ENCODE data around the gene SLC25A23. TPM values are rescaled to one million over a fixed set of nuclear protein-coding genes. Genes with fewer than 3 reads are reported as not detected.

The SLC25A23 gene
- total RNA-seq, 1 donor from 2014 or later = 30.2 TPM

DNA sequence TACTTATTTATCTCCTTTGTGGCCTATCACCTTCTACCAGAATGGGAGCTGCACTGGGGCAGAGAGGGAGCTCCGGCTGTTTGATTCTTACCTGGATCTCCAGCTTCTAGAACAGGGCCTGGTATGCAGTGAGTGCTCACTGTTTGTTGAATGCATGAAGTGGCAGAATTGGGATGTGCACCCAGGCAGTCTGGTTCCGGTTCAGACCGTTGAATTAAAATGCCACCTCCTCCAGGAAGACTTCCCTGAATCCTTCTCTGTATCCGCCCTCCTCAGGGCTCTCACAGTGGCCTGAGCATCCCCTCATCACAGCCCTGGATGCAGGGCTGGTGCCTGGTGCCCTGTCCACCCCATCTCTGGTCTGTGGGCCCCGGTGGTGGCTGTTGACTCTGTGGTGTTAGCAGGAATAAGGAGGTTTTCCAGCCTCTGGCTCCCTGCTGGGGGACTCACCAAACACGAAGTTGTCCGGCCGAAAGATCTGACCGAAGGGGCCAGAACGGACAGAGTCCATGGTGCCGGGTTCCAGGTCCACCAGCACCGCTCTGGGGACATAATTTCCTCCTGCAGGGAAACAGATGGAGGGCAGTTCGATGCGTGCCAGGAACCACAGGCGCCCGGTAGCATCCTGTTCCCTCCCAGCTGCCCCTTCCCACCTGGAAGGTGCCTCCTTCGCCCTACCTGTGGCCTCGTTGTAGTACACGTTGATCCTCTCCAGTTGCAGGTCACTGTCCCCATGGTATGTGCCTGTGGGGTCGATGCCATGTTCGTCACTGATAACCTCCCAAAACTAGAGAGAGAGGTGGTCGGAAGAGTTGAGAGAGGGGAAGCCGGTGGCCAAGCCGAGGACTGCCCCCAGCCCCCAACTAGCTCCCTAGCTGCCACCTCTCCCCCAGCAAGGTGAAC is 41.5 kb upstream of the SLC25A23 start:
- Mint-ChIP-seq H3K36me3 (ENCODE audit: unreplicated experiment) (peaks cover 7% of the 10 kb centered on the region), H3K4me1 (ENCODE audit: low read depth, unreplicated experiment) (peaks cover 4% of the 10 kb centered on the region), H3K27me3 (ENCODE audit: unreplicated experiment) (peaks cover 10% of the 10 kb centered on the region), H3K9me3 (ENCODE audit: unreplicated experiment) (peaks cover 5% of the 10 kb centered on the region), H3K27ac (ENCODE audit: unreplicated experiment) (peak overlapping the region; percentile 97), H3K4me3 (ENCODE audit: unreplicated experiment) (peak overlapping the region; percentile 99)
- DNase-seq = no peak
- TF ChIP-seq, protein P1, sequence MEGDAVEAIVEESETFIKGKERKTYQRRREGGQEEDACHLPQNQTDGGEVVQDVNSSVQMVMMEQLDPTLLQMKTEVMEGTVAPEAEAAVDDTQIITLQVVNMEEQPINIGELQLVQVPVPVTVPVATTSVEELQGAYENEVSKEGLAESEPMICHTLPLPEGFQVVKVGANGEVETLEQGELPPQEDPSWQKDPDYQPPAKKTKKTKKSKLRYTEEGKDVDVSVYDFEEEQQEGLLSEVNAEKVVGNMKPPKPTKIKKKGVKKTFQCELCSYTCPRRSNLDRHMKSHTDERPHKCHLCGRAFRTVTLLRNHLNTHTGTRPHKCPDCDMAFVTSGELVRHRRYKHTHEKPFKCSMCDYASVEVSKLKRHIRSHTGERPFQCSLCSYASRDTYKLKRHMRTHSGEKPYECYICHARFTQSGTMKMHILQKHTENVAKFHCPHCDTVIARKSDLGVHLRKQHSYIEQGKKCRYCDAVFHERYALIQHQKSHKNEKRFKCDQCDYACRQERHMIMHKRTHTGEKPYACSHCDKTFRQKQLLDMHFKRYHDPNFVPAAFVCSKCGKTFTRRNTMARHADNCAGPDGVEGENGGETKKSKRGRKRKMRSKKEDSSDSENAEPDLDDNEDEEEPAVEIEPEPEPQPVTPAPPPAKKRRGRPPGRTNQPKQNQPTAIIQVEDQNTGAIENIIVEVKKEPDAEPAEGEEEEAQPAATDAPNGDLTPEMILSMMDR (IDR thresholded peaks at IDR 0.05; ENCODE audit: partially characterized antibody, unreplicated experiment) = no peak

DNA sequence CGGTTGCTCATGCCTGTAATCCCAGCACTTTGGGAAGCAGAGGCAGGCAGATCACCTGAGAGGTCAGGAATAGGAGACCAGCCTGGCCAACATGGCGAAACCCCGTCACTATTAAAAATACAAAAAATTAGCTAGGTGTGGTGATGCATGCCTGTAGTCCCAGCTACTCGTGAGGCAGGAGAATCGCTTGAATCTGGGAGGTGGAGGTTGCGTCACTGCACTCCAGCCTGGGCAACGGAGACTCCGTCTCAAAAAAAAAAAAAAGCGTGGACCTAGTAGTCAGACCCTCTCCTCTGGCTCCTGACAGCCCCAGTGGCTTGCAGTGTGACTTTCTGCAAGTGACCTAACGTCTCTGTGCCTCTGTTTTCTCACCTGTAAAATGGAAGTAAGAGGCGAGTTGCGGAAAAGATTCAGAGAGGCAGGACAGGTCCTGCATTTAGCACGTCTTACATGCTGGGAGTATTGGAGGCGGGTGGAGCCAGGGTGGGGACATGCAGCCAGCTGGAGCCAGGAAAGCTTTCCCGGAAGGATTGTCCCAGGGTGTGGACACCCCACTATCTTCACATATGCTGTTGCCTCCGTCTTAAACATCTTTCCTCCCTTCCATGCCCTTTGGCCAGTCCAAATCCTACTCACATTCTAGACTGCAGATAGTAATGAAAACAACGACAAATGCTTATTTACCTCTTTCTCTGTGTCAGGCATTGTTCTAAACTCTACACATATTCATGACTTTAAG is 39.6 kb upstream of the SLC25A23 start:
- TF ChIP-seq, protein P1 (IDR thresholded peaks at IDR 0.05; ENCODE audit: partially characterized antibody, unreplicated experiment) = no peak
- Mint-ChIP-seq H3K27ac (ENCODE audit: unreplicated experiment) (no peak overlapping the region), H3K36me3 (ENCODE audit: unreplicated experiment) (peaks cover 13% of the 10 kb centered on the region), H3K4me3 (ENCODE audit: unreplicated experiment) (peak overlapping the region; percentile 65), H3K4me1 (ENCODE audit: low read depth, unreplicated experiment) (peaks cover 2% of the 10 kb centered on the region), H3K27me3 (ENCODE audit: unreplicated experiment) (peaks cover 15% of the 10 kb centered on the region), H3K9me3 (ENCODE audit: unreplicated experiment) (peaks cover 8% of the 10 kb centered on the region)
- no peak for DNase-seq

DNA sequence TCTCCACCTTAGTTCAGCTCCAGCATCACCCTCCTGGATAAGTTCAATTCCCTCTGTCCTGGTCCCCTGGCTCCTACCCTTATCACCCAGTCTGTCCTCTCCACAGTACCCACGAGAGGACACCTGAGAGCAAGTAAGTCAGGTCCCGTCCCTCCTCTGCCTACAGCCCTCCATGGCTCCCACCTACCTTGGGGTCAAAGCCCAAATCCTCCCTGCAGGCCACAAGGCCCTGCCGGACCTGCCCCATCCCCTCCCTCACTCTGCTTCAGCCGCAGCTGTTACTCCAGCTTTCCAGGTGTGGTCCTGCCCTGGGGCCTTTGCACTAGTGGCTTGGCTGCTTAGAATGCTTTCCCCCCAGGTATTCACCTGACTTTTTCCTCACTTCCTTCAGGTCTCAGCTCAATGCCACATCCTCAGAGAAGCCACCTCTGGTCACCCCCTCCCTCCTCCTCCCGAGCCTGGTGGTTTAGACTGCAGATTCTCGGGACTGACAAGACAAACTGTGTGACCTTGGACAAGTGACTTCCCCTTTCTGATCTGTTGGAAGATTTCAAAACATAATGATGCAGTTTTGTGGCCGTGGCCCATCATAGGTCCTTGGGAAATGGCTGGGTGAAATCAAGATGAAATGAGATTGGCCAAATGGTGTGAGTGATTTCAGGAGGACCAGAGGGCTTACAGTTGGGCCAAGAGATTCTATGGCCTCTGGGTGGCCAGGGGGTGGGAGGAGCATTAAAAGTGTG is 38.9 kb upstream of the SLC25A23 start:
- peaks cover 13% of the 10 kb centered on the region for H3K36me3 Mint-ChIP-seq (ENCODE audit: unreplicated experiment)
- TF ChIP-seq, protein P1 (IDR thresholded peaks at IDR 0.05; ENCODE audit: partially characterized antibody, unreplicated experiment) = no peak
- H3K4me1 Mint-ChIP-seq (ENCODE audit: low read depth, unreplicated experiment) = peaks cover 2% of the 10 kb centered on the region
- H3K27ac Mint-ChIP-seq (ENCODE audit: unreplicated experiment) = no peak overlapping the region
- H3K9me3 Mint-ChIP-seq (ENCODE audit: unreplicated experiment) = peaks cover 8% of the 10 kb centered on the region
- peak overlapping the region; percentile 7 for H3K4me3 Mint-ChIP-seq (ENCODE audit: unreplicated experiment)
- DNase-seq = no peak
- H3K27me3 Mint-ChIP-seq (ENCODE audit: unreplicated experiment) = peaks cover 12% of the 10 kb centered on the region

DNA sequence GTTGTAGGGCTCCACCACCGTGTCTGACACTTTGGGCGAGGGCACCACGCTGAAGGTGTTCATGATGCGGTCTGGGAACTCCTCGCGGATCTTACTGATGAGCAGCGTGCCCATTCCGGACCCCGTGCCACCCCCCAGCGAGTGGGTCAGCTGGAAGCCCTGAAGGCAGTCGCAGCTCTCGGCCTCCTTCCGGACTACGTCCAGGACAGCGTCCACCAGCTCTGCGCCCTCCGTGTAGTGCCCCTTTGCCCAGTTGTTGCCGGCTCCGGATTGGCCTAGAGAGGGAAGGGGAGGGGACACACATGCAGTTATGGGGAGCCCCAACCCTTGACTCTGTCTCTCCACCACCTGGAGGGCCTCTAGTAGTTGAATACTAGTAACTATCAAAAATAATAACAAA is 36.4 kb upstream of the SLC25A23 start:
- no peaks in the 10 kb centered on the region for H3K4me1 Mint-ChIP-seq (ENCODE audit: low read depth, unreplicated experiment)
- no peak for DNase-seq
- H3K27ac Mint-ChIP-seq (ENCODE audit: unreplicated experiment) = no peak overlapping the region
- no peak overlapping the region for H3K4me3 Mint-ChIP-seq (ENCODE audit: unreplicated experiment)
- TF ChIP-seq, protein P1 (IDR thresholded peaks at IDR 0.05; ENCODE audit: partially characterized antibody, unreplicated experiment) = no peak
- H3K9me3 Mint-ChIP-seq (ENCODE audit: unreplicated experiment) = peaks cover 5% of the 10 kb centered on the region
- peaks cover 13% of the 10 kb centered on the region for H3K36me3 Mint-ChIP-seq (ENCODE audit: unreplicated experiment)
- H3K27me3 Mint-ChIP-seq (ENCODE audit: unreplicated experiment) = peaks cover 7% of the 10 kb centered on the region
